ENCODE data around the gene FBXO9.

The FBXO9 gene

DNA sequence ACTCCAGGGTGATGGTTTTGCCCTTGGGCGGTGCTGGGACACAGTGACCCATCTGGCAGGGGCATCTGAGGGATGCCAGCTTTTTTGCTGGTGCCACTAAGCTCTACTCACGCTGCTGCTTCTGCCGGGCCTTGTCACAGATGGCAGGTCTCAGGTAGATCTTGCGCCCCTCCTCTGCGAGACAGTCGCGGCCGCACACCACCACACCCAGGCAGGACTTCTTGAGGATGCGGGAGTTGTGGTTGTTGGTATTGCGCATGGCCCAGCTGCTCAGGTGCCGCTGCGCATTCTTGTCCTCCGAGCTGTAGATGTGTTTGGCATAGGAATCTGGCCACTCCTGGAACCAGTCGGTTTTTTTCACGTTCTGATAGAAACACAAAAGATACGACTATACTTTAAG is 68.8 kb downstream of the FBXO9 start:
- no peak for DNase-seq (ENCODE audit: low read depth in 1 of 2, low spot score in 1 of 2)

DNA sequence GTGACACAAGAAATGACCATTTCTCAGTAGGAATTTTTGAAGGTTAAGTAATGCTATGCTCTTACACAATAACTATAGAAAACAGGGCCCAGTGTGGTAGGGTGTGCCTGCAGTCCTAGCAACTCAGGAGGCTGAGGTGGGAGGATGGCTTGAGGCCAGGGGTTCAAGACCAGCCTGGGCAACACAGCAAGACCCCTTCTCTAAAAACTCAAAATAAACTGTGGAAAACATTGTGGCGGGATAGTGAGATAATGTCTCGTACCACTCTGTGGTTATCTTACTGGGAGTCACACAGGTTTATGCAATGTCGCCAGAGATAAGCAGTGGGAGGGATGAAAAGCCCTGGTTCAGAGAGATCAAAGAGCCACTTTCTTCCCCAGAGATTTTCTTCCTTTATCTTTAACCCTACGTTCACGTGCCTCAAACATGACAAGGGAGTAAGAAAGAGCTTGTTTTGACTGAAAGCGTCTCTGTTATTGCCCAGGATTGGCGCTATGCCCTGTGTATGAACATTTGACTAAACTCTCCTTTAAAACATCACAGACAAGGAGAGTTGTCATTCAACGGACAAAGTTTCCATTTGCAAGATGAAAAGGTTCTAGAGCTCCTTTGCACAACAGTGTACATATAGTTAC is 69.5 kb downstream of the FBXO9 start:
- DNase-seq (ENCODE audit: low read depth in 1 of 2, low spot score in 1 of 2): no peak

DNA sequence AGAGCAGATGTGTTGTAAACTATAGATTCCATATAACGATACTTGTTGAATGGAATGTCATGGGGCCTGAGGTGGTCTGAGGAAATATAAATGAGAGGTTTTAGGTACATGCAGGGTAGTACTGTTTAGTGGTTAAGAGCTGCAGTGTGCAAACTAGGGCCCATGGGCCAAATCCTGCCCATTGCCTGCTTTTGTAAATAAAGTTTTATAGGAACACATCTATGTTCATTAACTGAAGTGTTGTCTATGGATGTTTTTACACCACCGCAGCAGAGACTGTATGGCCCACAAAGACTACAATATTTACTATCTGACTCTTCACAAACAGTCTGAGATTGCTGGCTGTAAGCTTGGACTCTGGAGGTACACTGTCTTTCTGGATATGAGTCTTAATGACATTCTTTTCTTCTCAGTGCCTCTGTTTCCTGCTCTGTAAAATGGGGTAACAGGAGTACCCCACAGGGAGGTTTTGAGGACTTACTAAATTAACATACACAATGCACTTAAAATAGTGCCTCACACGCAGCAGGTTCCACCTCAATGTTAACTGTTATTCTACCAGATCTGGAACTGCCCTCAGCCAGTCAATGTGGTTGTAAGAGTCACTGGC is 70.9 kb downstream of the FBXO9 start:
- DNase-seq (ENCODE audit: low read depth in 1 of 2, low spot score in 1 of 2): no peak

GRCh38 chr6:53139841-53140413 is 74.7 kb downstream of the FBXO9 start:
- no peak for DNase-seq (ENCODE audit: low read depth in 1 of 2, low spot score in 1 of 2)

DNA sequence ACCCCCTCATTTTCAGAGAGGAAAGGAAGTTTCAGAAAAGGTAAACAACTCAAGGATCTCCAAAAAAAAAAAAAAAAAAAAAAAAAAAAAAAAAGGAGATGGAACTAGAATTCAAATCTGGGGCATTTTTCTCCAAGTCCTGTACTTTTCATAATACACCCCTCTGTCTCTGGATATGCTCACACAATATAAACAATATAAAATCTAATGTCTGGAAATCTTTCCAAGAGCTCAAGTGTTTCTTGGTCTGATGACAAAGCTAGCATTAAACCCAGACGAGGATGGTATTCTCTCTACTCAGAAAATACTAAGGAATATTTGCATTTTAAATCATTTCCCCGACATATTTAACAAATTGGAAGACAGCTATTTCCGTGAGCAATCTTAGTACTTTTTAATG is 77.6 kb downstream of the FBXO9 start:
- no peak for DNase-seq (ENCODE audit: low read depth in 1 of 2, low spot score in 1 of 2)

DNA sequence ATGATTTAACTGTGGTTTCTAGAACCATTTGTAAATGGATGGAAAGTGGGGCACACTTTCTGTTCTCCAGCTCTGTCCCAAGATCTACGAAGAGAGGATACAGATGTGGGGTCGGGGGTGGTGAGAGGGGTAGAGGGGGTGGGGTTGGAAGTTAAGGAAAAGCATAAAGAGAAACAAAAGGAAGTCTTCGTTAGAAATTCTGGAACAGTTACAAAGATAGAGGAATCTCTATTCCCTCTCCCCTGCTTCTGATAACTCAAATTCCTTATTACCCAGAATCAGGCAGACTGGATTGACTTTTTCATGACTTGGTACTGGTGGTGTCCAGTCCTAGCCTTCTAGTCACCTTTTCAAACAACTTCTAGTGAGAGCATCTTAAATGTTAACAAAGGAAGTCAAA is 78.5 kb downstream of the FBXO9 start:
- no peak for DNase-seq (ENCODE audit: low read depth in 1 of 2, low spot score in 1 of 2)

DNA sequence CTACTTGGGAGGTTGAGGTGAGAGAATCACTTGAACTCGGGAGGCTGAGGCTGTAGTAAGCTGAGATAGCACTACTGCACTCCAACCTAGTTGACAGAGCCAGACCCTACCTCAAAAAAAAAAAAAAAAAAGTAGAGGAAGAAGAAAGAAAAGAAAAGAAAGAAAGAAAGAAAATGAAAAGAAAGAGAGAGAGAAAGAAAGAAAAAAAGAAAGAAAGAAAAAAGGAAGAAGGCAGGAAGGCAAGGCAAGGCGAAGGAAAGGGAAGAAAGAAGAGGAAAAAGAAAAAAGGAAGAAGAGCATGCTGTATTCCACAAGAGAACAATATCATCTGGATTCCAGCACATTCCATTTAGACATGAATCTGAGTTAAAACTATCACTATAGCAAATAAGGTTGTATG is 79.6 kb downstream of the FBXO9 start:
- DNase-seq (ENCODE audit: low read depth in 1 of 2, low spot score in 1 of 2): no peak

- DNase-seq (ENCODE audit: low read depth in 1 of 2, low spot score in 1 of 2): no peak
Observed at GRCh38 chr6:53148684-53149083, 83.5 kb downstream of the FBXO9 start, which contains the start of gene GCM1. TSS of gene GCM1 (minus strand) at chr6:53148841. CDS start at chr6:53145632, 3,209 bp downstream.

All from activated CD4-positive, alpha-beta T cell treated with anti-CD3 and anti-CD28 coated beads, Interleukin-2, amount 50 U/mL, for 24 hours (primary cell).